NCI-H2227 treated with DMSO at 0.1 percent for 48 hours (cell line): ENCODE data around the gene DFFA.
"Not testable (repeated sequence)": the region's sequence is repeated elsewhere in the genome, so short reads cannot be mapped to it uniquely, and the experiment has no call there.

Experiments
- DNase-seq: peaks from one replicate; lab custom pipeline; 2025; lab: John Stamatoyannopoulos, UW

The DFFA gene

GRCh38 chr1:10504249-10504648 is 31.9 kb upstream of the DFFA start:
- no peak for DNase-seq

DNA sequence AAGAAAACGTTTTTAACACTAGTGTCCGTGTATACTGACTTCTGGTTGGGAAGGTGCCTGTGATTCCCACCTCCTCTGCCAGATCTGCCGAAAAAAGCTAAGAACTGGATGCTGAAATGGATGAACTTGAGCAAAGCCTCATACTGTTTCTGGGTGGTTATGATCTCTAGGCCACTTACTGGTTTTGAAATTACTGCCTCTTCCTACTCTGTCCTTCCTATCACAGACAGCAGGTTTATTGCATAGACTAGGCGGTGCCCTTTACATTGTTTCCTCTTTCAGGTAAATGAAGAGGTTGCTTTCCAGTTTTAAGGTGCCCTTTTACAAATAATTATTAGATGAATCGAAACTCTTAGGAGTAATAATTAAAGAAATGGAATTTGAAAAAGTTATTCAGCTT is 29.9 kb upstream of the DFFA start:
- DNase-seq: no peak

DNA sequence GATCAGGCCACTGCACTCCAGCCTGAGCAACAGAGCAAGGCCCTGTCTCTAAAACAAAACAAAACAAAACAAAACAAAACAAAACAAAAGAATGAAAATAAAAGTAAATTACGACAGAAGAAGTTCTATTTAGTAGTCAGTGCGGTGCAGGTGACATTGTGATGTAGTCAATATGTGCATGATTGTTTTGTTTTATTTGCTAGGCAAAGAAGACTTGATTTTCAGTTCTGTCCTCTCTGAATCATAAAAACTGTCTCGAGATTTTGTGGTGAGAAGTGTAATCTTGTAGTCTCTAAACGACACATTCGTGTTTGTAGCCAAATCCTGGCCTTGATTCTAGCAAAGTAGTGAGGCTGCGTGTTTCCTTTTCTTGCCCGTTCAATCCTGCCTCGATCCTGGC is 25.9 kb upstream of the DFFA start:
- DNase-seq: no peak

GRCh38 chr1:10497109-10497508 is 24.8 kb upstream of the DFFA start:
- DNase-seq: no peak

- DNase-seq: no peak
Observed at GRCh38 chr1:10495952-10496351, 23.6 kb upstream of the DFFA start.

GRCh38 chr1:10495475-10495817 is 23.1 kb upstream of the DFFA start:
- no peak for DNase-seq

GRCh38 chr1:10494754-10495474 is 22.6 kb upstream of the DFFA start:
- peak; percentile 86 for DNase-seq

- DNase-seq: no peak
Observed at GRCh38 chr1:10494418-10494753, 22.1 kb upstream of the DFFA start.

DNA sequence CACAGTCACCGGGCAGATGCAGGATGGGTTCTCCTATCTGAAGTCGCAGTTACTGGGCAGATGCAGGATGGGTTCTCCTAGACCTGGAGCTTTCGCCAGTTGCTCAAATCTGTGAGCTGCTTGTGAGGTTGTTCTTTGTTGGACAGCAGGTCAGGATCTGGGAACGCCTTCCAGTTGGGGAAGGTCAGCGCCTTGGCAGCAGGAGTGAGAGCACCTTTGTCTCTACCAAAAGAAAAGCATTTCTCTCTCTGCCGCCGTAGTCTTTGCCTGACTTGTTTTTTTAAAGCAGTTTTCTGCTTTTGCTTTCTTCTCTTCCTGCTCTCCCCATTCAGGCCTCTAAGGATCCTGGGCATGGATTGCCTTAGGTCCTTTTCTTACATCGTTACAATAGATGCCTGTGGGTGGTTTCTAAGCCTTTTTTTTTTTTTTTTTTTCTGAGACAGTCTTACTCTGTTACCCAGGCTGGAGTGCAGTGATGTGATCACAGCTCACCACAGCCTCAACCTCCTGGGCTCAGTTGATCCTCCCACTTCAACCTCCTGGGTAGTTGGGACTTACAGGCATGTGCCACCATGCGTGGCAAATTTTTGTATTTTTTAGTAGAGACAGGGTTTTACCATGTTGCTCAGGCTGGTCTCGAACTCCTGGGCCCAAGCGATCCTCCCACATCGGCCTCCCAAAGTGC is 18.1 kb upstream of the DFFA start:
- peak; percentile 34 for DNase-seq

DNA sequence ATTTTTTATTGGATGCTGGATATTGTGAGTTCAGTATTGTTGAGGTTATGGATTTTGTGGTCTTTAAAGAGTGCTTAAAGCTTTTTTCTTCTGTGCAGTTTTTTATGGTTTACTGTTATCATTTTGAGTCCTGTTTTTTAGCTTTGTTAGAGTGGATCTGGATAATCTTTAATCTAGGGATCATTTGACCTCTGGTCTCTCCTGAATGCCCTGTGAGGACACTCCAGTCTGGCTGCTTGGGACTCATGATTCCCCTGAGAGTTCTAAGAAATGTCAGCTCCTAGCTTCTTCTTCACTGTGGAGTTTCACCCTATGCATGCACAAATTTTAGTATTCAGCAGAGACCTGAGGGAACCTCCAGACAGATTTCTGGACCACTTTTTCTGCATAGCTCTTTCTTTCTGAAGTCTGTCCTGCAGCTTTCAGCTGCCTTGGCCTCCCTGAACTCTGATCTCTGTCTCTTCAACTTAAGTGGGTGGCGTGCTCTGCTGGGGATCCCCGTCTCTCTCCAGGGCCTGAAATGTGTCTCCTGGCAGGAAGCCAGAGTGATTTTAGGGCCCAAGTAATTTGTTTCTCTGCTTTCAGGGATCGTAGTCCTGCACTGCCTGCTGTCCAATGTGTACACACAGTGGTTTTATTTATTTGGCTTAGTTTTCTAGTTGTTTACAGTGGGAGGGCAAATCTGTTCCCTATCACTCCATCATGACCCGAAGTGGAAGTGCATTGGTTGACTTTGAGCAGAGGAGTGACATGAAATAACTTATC is 17.1 kb upstream of the DFFA start:
- peak; percentile 64 for DNase-seq

GRCh38 chr1:10484521-10484920 is 12.2 kb upstream of the DFFA start:
- DNase-seq: no peak

- DNase-seq: no peak
Observed at GRCh38 chr1:10480614-10481013, 8.3 kb upstream of the DFFA start.

- DNase-seq: no peak
Observed at GRCh38 chr1:10479296-10479695, 7.0 kb upstream of the DFFA start.

DNA sequence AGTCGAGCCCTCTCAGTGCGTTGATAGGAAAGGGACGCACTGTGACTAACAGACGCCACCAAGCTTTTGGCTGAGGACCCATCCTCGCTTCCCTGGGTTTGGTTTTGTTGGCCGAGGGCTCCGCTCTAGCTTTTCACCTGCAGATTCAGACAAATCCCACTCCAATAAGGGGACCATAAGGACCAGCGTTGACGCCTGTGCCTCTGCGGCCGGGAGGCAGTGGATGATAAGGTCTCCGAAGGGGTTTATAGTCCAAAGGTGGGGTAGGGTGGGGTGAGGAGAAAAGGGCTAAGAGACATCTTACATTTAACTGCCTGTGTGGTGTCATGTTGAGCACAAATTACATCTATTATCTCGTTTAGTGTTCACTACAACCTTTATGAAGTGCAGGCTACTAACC is 3.2 kb upstream of the DFFA start:
- DNase-seq: no peak

GRCh38 chr1:10474613-10475507 is 2.5 kb upstream of the DFFA start, which contains the start of gene PEX14:
TSS of gene PEX14 (plus strand) at chr1:10474950. CDS start at chr1:10474967, 17 bp downstream.
- DNase-seq: peak; percentile 92

DNA sequence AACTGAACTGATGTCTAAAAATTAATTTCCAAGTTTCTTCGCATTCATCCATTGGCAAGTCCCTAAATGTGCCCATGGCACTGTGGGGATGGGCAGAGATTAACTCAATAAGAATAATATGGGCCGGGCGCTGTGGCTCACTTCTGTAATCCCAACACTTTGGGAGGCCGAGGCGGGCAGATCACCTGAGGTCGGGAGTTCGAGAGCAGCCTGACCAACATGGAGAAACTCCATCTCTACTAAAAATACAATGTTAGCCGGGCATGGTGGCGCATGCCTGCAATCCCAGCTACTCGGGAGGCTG is 1.9 kb upstream of the DFFA start:
- DNase-seq: not testable (repeated sequence)

GRCh38 chr1:10473145-10473765 is 926 bp upstream of the DFFA start:
- no peak for DNase-seq

- no peak for DNase-seq
Observed at GRCh38 chr1:10471411-10472219, 714 bp downstream of the DFFA start.

DNA sequence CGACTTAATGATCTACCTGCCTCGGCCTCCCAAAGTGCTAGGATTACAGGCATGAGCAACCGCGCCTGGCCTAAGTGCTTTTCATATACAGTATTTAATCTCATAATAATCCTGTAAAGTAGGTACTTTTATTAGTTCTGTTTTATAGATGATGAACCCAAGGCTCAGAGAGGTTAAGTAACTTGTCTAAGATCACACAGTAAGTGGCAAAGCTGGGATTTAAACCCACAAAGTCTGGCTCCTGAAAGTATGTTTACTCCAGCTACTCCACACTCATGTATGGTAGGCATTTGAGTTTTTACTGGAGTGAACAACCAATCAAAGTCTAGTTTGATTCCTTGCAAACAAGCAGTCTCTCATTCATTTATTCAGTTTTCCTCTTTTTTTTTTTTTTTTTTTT is 2.3 kb downstream of the DFFA start:
- DNase-seq: no peak

DNA sequence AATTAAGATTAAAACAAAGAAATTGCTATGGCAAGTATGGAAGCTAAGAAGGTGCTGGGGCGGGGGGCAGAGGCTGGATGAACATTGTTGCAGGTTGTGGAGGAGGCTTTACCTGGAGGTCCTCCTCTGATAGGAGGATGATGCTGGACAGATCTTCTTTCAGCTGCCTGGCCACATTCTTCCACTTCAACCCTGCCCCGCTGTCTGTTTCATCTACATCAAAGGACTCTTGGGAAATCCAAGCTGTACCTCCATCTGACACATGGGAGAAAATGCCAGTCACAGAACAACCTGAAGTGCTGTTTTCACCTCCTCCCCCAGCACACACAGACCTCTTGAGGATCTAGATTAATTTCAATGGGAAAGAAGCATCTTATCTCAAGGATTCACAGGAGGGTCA is 5.3 kb downstream of the DFFA start:
- no peak for DNase-seq

DNA sequence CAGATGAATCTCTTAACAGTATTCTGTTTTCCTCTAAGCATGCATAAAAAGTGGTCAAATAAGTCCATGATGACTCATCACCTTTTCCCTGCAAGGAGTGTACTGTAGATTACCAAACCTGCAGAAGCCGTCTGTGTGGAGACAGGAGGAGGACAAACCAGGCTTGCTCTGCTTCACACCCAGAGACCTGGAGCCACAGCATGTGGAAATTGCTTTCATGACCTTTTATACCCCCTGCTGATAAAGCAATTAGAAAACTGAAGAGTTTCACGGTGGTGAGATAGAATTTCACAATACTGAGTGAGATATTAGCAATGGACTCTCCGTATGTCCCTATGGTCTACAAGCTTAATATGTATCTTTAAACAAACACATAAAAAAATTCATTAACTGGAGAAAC is 13.1 kb downstream of the DFFA start:
- no peak for DNase-seq
